Activated naive CD8-positive, alpha-beta T cell treated with anti-CD3 and anti-CD28 coated beads, Interleukin-2, amount 10 ng/mL, durations not matched to agents 7 days and 5 days (primary cell): ENCODE data around the gene SMPD3. TPM values are rescaled to one million over a fixed set of nuclear protein-coding genes. Genes with fewer than 3 reads are reported as not detected.

Experiments
- ATAC-seq: fragments of 150-1000 bp; cut with Tn5 transposase; one replicate; pipeline ENCODE4 v1.10.0; 2021; ENCODE audit warnings: low read depth, moderate library complexity
- POLR2A ChIA-PET: fragments of 350-600 bp; sonication (Branson Sonifier 250); formaldehyde crosslinking; loops from one replicate; lab custom pipeline; 2021; ENCODE audit warnings: antibody characterized with exemption; lab: Charles Lee
- DNase-seq: peaks from one replicate; pipeline ENCODE4 v3.0.0; 2021
- H3K27ac Mint-ChIP-seq: one replicate; pipeline ENCODE4 v1.8.0; 2022; ENCODE audit warnings: mild to moderate bottlenecking, mixed read lengths
- H3K27me3 Mint-ChIP-seq: one replicate; pipeline ENCODE4 v1.8.0; 2022; ENCODE audit warnings: mild to moderate bottlenecking, moderate library complexity, mixed read lengths
- H3K36me3 Mint-ChIP-seq: one replicate; pipeline ENCODE4 v1.8.0; 2021; ENCODE audit warnings: mild to moderate bottlenecking, mixed read lengths
- H3K4me1 Mint-ChIP-seq: one replicate; pipeline ENCODE4 v1.8.0; 2021; ENCODE audit warnings: mixed read lengths
- H3K4me3 Mint-ChIP-seq: one replicate; pipeline ENCODE4 v1.8.0; 2022; ENCODE audit warnings: mild to moderate bottlenecking, moderate library complexity, mixed read lengths
- H3K9me3 Mint-ChIP-seq: one replicate; pipeline ENCODE4 v1.8.0; 2021; ENCODE audit warnings: mixed read lengths
- total RNA-seq, 2 experiments: library from RNA; stranded (reverse); gene quantifications; one replicate each; pipeline ENCODE4 v1.2.3, GENCODE V29; 2021

SMPD3 gene
- total RNA-seq, 2 experiments from 2014 or later = 16.0 to 16.9 TPM

GRCh38 chr16:68444056-68444657 is 4.2 kb downstream of the SMPD3 start:
- no peak overlapping the region for H3K4me3 Mint-ChIP-seq
- H3K27me3 Mint-ChIP-seq = peaks cover 53% of the 10 kb centered on the region
- POLR2A ChIA-PET = no interaction called here
- DNase-seq (no peak), ATAC-seq (no peak)
- H3K9me3 Mint-ChIP-seq = no peaks in the 10 kb centered on the region
- no peaks in the 10 kb centered on the region for H3K36me3 Mint-ChIP-seq
- H3K27ac Mint-ChIP-seq = no peak overlapping the region
- peaks cover 7% of the 10 kb centered on the region for H3K4me1 Mint-ChIP-seq

- POLR2A ChIA-PET = no interaction called here
- DNase-seq (no peak), ATAC-seq (no peak)
- no peak overlapping the region for H3K4me3 Mint-ChIP-seq
- peaks cover 13% of the 10 kb centered on the region for H3K9me3 Mint-ChIP-seq
- H3K27ac Mint-ChIP-seq = no peak overlapping the region
- H3K4me1 Mint-ChIP-seq = peaks cover 12% of the 10 kb centered on the region
- H3K36me3 Mint-ChIP-seq = peaks cover 7% of the 10 kb centered on the region
- peaks cover 30% of the 10 kb centered on the region for H3K27me3 Mint-ChIP-seq
Observed at GRCh38 chr16:68436581-68436980, 11.7 kb downstream of the SMPD3 start.

GRCh38 chr16:68434624-68435210 is 13.6 kb downstream of the SMPD3 start:
- Mint-ChIP-seq H3K27me3 (peaks cover 28% of the 10 kb centered on the region), H3K27ac (peak overlapping the region; percentile 69), H3K4me3 (peak overlapping the region; percentile 36), H3K36me3 (peaks cover 7% of the 10 kb centered on the region), H3K9me3 (peaks cover 13% of the 10 kb centered on the region), H3K4me1 (peaks cover 20% of the 10 kb centered on the region)
- POLR2A ChIA-PET = interaction anchor here (0.9 to 1.7 kb wide), 4 partner anchors 10 to 28 kb away, joined by 3 read pairs; no protein-coding TSS in a partner anchor
- no peak for DNase-seq
- peak; percentile 79 for ATAC-seq

GRCh38 chr16:68433316-68433715 is 15.0 kb downstream of the SMPD3 start:
- DNase-seq (no peak), ATAC-seq (no peak)
- no peak overlapping the region for H3K27ac Mint-ChIP-seq
- POLR2A ChIA-PET = interaction anchor here (0.6 kb wide), 1 partner anchor 77 kb away, joined by 3 read pairs; no protein-coding TSS in a partner anchor
- peaks cover 5% of the 10 kb centered on the region for H3K36me3 Mint-ChIP-seq
- H3K4me1 Mint-ChIP-seq = peaks cover 18% of the 10 kb centered on the region
- H3K27me3 Mint-ChIP-seq = peaks cover 17% of the 10 kb centered on the region
- no peak overlapping the region for H3K4me3 Mint-ChIP-seq
- H3K9me3 Mint-ChIP-seq = peaks cover 11% of the 10 kb centered on the region

- POLR2A ChIA-PET = interaction anchor here (0.6 kb wide), 1 partner anchor 76 kb away, joined by 3 read pairs; no protein-coding TSS in a partner anchor
Observed at GRCh38 chr16:68432701-68433100, 15.6 kb downstream of the SMPD3 start.

GRCh38 chr16:68429076-68429854 is 19.0 kb downstream of the SMPD3 start:
- POLR2A ChIA-PET = no interaction called here
- H3K4me3 Mint-ChIP-seq = no peak overlapping the region
- no peak overlapping the region for H3K27ac Mint-ChIP-seq
- peaks cover 15% of the 10 kb centered on the region for H3K27me3 Mint-ChIP-seq
- ATAC-seq (no peak), DNase-seq (no peak)
- H3K9me3 Mint-ChIP-seq = no peaks in the 10 kb centered on the region
- peaks cover 18% of the 10 kb centered on the region for H3K4me1 Mint-ChIP-seq
- no peaks in the 10 kb centered on the region for H3K36me3 Mint-ChIP-seq

More at GRCh38 chr16:68432701-68433100, 15.6 kb downstream of the SMPD3 start:
- no peak for ATAC-seq
- Mint-ChIP-seq H3K4me1 (peaks cover 18% of the 10 kb centered on the region), H3K27ac (no peak overlapping the region), H3K9me3 (peaks cover 11% of the 10 kb centered on the region), H3K36me3 (peaks cover 5% of the 10 kb centered on the region), H3K27me3 (peaks cover 15% of the 10 kb centered on the region), H3K4me3 (no peak overlapping the region)
- no peak for DNase-seq

GRCh38 chr16:68427649-68428303 is 20.5 kb downstream of the SMPD3 start:
- no peak overlapping the region for H3K4me3 Mint-ChIP-seq
- no peak overlapping the region for H3K27ac Mint-ChIP-seq
- peaks cover 15% of the 10 kb centered on the region for H3K27me3 Mint-ChIP-seq
- H3K36me3 Mint-ChIP-seq = no peaks in the 10 kb centered on the region
- ATAC-seq (no peak), DNase-seq (no peak)
- H3K9me3 Mint-ChIP-seq = no peaks in the 10 kb centered on the region
- POLR2A ChIA-PET = no interaction called here
- H3K4me1 Mint-ChIP-seq = peaks cover 15% of the 10 kb centered on the region

- Mint-ChIP-seq H3K36me3 (no peaks in the 10 kb centered on the region), H3K27me3 (peaks cover 23% of the 10 kb centered on the region), H3K27ac (peak overlapping the region; percentile 30), H3K9me3 (no peaks in the 10 kb centered on the region), H3K4me1 (peaks cover 14% of the 10 kb centered on the region), H3K4me3 (no peak overlapping the region)
- DNase-seq = no peak
- POLR2A ChIA-PET = interaction anchor here (0.8 kb wide), 1 partner anchor 8 kb away, joined by 3 read pairs; no protein-coding TSS in a partner anchor
- no peak for ATAC-seq
Observed at GRCh38 chr16:68426347-68426652, 22.0 kb downstream of the SMPD3 start.

- Mint-ChIP-seq H3K27ac (peak overlapping the region; percentile 30), H3K4me1 (peaks cover 11% of the 10 kb centered on the region), H3K9me3 (no peaks in the 10 kb centered on the region), H3K4me3 (no peak overlapping the region), H3K27me3 (peaks cover 23% of the 10 kb centered on the region), H3K36me3 (no peaks in the 10 kb centered on the region)
- POLR2A ChIA-PET = interaction anchor here (1.3 kb wide), 1 partner anchor 9 kb away, joined by 3 read pairs; no protein-coding TSS in a partner anchor
- ATAC-seq (no peak), DNase-seq (no peak)
Observed at GRCh38 chr16:68425498-68426346, 22.6 kb downstream of the SMPD3 start.

- DNase-seq = no peak
- Mint-ChIP-seq H3K4me1 (peaks cover 14% of the 10 kb centered on the region), H3K4me3 (no peak overlapping the region), H3K27ac (no peak overlapping the region), H3K27me3 (peaks cover 17% of the 10 kb centered on the region), H3K9me3 (no peaks in the 10 kb centered on the region), H3K36me3 (peaks cover 3% of the 10 kb centered on the region)
- POLR2A ChIA-PET = no interaction called here
- ATAC-seq = no peak
Observed at GRCh38 chr16:68423771-68424170, 24.5 kb downstream of the SMPD3 start.

- no peak for DNase-seq
- H3K4me1 Mint-ChIP-seq = peaks cover 25% of the 10 kb centered on the region
- POLR2A ChIA-PET = no interaction called here
- ATAC-seq = no peak
- peaks cover 4% of the 10 kb centered on the region for H3K36me3 Mint-ChIP-seq
- H3K27me3 Mint-ChIP-seq = peaks cover 14% of the 10 kb centered on the region
- no peaks in the 10 kb centered on the region for H3K9me3 Mint-ChIP-seq
- no peak overlapping the region for H3K27ac Mint-ChIP-seq
- no peak overlapping the region for H3K4me3 Mint-ChIP-seq
Observed at GRCh38 chr16:68422396-68422960, 25.8 kb downstream of the SMPD3 start.

- DNase-seq = no peak
- no peak for ATAC-seq
- POLR2A ChIA-PET = no interaction called here
- no peak overlapping the region for H3K4me3 Mint-ChIP-seq
- H3K27ac Mint-ChIP-seq = no peak overlapping the region
- H3K9me3 Mint-ChIP-seq = no peaks in the 10 kb centered on the region
- peaks cover 4% of the 10 kb centered on the region for H3K36me3 Mint-ChIP-seq
- H3K4me1 Mint-ChIP-seq = peaks cover 37% of the 10 kb centered on the region
- peaks cover 14% of the 10 kb centered on the region for H3K27me3 Mint-ChIP-seq
Observed at GRCh38 chr16:68421076-68421475, 27.2 kb downstream of the SMPD3 start.
